GM19328 (cell line): ENCODE data around the gene PIK3R6.
"Not testable (repeated sequence)": the region's sequence is repeated elsewhere in the genome, so short reads cannot be mapped to it uniquely, and the experiment has no call there.

Source experiments
- ATAC-seq: cut with Tn5 transposase; IDR thresholded peaks from one replicate; pipeline ENCODE4 v1.9.1; 2021; ENCODE audit warnings: mild to moderate bottlenecking, moderate library complexity; ENCODE audit not compliant: unreplicated experiment

Gene PIK3R6

GRCh38 chr17:8856869-8857575 is 10.5 kb downstream of the PIK3R6 start:
- no peak for ATAC-seq

- not testable (repeated sequence) for ATAC-seq
These were observed 11.3 kb downstream of the PIK3R6 start for GRCh38 chr17:8856205-8856603.

GRCh38 chr17:8855477-8856204 is 11.8 kb downstream of the PIK3R6 start:
- ATAC-seq: no peak

GRCh38 chr17:8851600-8851999 is 15.9 kb downstream of the PIK3R6 start:
- no peak for ATAC-seq

GRCh38 chr17:8849311-8850041 is 18.0 kb downstream of the PIK3R6 start:
- no peak for ATAC-seq

GRCh38 chr17:8847891-8848290 is 19.6 kb downstream of the PIK3R6 start:
- no peak for ATAC-seq

GRCh38 chr17:8846768-8847211 is 20.7 kb downstream of the PIK3R6 start:
- ATAC-seq: no peak

GRCh38 chr17:8844229-8845218 is 22.9 kb downstream of the PIK3R6 start:
- no peak for ATAC-seq

GRCh38 chr17:8843344-8843743 is 24.1 kb downstream of the PIK3R6 start:
- ATAC-seq: no peak

GRCh38 chr17:8841844-8842243 is 25.6 kb downstream of the PIK3R6 start:
- ATAC-seq: no peak

GRCh38 chr17:8839410-8839935 is 28.0 kb downstream of the PIK3R6 start:
- ATAC-seq: no peak

GRCh38 chr17:8838551-8839095 is 28.9 kb downstream of the PIK3R6 start:
- no peak for ATAC-seq

GRCh38 chr17:8837563-8838075 is 29.9 kb downstream of the PIK3R6 start:
- no peak for ATAC-seq

- ATAC-seq: no peak
These were observed 30.5 kb downstream of the PIK3R6 start for GRCh38 chr17:8836821-8837562.

- no peak for ATAC-seq
These were observed 31.7 kb downstream of the PIK3R6 start for GRCh38 chr17:8835631-8836364.

- ATAC-seq: no peak
These were observed 32.4 kb downstream of the PIK3R6 start for GRCh38 chr17:8835106-8835505.

GRCh38 chr17:8832711-8833352 is 34.6 kb downstream of the PIK3R6 start:
- no peak for ATAC-seq
